ENCODE data around the gene MSLN. TPM values are rescaled to one million over a fixed set of nuclear protein-coding genes. Genes with fewer than 3 reads are reported as not detected.
"Not testable (repeated sequence)": the region's sequence is repeated elsewhere in the genome, so short reads cannot be mapped to it uniquely, and the experiment has no call there.

The MSLN gene
- polyA plus RNA-seq (ENCODE audit: insufficient read length in 4 of 4): 10 to 100 TPM in 3 of 4 donors, 1 to 10 TPM in 1; 2.3 to 27.1 (median 12.3) TPM

- DNase-seq (ENCODE audit: low read depth in 4 of 4, low spot score in 3 of 4): no peak
Measured at GRCh38 chr16:760545-761343, at the start of gene MSLN. Gene MSLN (plus strand): TSS chr16:760734. CDS start chr16:762681, 1,947 bp downstream.

DNA sequence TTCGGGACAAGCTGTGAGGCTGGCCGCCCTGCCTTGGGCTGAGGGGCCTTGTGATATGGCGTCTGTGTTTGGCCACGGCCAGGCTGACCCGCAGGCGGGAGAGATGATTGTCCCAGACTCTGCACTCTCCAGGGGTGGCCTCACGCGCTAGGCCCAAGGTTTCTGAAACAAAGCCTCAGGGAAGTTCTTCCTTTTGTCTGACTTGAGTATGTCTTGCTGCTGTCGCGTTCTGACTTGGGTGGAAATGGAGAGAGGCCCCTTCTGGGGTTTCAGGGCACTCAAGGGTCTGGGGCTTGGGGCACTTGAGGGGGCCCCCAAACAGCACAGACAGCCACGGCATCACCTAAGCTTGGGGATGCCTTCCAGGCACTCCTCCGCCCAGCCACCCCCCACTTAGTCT is 49.5 kb upstream of the MSLN start:
- DNase-seq (ENCODE audit: low read depth in 4 of 4, low spot score in 3 of 4): no peak

- DNase-seq (ENCODE audit: low read depth in 4 of 4, low spot score in 3 of 4): no peak
Measured at GRCh38 chr16:711548-712320, 48.8 kb upstream of the MSLN start.

- DNase-seq (ENCODE audit: low read depth in 4 of 4, low spot score in 3 of 4): not testable (repeated sequence)
Measured at GRCh38 chr16:712740-713250, 47.7 kb upstream of the MSLN start.

DNA sequence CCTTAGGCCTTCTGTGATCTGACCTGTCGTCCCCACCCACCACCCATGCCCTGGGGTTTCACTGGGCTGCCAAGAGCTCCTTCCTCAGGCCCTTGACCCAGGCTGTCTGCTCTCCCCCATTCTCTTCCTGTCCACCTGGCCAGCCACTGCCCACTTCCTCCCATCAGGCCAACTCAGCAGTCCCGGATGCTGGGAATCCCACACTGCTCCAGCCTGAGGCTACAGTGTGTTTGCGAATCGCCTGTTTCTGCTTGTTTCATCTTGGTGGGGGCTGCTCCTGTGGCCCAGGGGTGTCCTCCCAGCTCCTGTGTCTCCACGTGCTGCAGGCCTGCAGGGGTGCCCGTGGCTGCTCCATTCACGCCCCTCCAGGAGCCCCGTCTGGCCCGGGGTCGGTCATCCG is 46.5 kb upstream of the MSLN start:
- no peak for DNase-seq (ENCODE audit: low read depth in 4 of 4, low spot score in 3 of 4)

DNA sequence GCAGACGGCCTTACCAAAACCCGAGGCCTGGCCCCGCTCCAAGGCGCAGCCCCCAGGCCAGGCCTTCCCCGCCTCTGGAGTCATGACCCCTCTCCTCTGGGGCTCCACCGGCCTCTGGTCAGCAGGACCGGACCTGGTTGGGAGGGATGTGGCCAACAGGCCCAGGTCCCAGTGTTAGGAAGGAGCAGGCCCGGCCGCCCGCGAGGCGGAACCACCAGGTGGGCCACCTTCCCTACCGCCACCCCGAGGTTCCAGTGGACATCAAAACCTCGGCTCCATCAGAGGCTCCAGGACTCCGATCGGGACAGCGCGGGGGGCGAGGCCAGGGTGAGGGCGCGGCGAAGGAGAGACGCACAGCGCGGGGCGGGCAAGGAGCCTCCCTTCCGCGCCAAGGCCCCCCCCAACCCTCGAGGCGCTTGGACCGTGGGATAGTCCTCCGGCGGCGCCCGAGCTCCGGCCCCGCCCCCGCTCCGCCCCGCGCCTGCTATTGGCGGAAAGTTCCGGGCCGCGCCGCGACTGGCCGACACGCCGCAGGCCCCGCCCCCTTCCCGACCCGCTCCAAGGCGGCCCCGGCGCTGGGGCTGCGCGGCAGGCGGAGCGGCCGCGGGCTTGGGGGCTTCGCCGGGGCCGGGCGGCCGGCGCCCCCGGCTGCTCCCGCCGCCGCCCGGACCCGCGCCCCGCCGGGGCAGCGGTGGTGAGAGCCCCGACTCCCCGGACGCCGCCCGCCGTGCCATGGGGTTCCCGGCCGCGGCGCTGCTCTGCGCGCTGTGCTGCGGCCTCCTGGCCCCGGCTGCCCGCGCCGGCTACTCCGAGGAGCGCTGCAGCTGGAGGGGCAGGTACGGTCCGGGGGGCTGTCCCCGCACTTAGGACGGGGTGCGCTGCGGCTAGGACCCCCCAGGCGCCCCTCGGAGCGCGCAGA is 45.7 kb upstream of the MSLN start, which contains the start of gene METRN:
Gene METRN (plus strand): TSS at position 561 of the 919 bp plus-strand sequence. CDS start 172 bp downstream, at position 733.
- peak in 2 of 4 donors; percentile 67 to 75 for DNase-seq (ENCODE audit: low read depth in 4 of 4, low spot score in 3 of 4)

DNA sequence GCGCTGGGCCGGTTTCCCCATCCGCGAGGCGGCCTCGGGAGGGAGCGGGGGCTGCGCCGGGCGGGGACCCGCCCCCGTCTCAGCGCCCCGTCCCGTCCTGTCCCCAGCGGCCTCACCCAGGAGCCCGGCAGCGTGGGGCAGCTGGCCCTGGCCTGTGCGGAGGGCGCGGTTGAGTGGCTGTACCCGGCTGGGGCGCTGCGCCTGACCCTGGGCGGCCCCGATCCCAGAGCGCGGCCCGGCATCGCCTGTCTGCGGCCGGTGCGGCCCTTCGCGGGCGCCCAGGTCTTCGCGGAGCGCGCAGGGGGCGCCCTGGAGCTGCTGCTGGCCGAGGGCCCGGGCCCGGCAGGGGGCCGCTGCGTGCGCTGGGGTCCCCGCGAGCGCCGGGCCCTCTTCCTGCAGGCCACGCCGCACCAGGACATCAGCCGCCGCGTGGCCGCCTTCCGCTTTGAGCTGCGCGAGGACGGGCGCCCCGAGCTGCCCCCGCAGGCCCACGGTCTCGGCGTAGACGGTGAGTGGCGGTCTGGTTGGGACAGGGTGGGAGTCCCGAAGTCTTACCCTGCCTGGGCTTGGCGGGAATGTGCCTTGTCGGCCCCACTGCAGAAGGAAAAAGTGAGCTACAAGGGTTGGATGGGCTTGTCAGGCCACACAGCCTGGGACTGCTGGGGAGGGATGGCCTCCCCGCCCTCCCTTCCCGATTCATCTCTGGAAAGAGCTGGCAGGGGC is 44.9 kb upstream of the MSLN start:
- DNase-seq (ENCODE audit: low read depth in 4 of 4, low spot score in 3 of 4): no peak

GRCh38 chr16:716200-716568 is 44.4 kb upstream of the MSLN start:
- no peak for DNase-seq (ENCODE audit: low read depth in 4 of 4, low spot score in 3 of 4)

DNA sequence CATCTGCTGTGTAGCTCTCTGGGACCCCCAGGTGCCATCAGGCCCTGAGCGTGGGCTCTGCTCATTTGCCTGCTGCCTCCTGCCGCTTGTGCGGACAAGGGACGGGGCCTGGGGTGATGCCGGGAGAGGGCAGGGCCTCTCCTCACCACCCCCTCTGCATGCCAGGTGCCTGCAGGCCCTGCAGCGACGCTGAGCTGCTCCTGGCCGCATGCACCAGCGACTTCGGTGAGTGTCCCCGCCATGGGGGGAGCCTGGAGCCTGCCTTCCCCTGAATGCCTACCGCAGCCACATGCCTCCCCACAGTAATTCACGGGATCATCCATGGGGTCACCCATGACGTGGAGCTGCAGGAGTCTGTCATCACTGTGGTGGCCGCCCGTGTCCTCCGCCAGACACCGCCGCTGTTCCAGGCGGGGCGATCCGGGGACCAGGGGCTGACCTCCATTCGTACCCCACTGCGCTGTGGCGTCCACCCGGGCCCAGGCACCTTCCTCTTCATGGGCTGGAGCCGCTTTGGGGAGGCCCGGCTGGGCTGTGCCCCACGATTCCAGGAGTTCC is 43.7 kb upstream of the MSLN start:
- no peak for DNase-seq (ENCODE audit: low read depth in 4 of 4, low spot score in 3 of 4)

DNA sequence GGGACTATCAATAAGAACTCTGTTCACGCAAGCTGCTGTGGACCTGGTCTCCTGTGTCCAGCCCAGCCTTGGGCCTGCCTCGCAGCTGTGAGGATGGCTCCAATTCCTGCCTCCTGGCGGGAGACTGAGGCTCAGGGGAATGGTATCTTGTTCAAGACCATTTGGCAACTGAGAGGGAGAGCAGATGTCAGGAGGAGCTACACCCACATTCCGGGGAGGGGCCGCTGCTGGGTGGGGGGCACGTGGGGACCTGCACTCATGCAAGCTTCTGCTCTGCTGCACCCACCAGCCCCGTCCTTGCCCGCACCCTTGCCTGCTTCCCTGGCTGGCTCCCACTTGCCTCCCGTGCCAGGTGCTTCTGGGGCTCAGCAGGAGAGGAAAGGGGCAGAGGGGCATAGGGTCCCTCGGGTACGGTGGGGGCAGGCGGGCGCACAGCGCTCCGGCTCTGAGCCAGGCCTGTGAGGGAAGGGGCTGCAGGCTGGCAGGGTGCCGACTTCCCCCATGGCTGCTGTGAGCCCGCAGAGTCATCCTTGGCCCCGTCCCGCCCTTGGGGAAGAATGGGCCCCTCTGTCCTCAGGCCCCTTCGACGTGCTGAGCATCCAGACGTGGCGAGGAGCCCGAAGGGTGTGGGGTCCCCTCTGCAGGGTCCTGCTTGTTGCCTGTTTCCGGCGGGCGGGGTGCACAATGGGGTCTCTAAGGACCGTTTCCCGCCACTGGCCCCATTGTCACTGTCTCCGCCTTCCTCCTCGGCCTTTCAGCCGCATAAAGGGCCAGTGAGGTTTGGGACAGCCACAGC is 42.9 kb upstream of the MSLN start:
- DNase-seq (ENCODE audit: low read depth in 4 of 4, low spot score in 3 of 4): no peak

DNA sequence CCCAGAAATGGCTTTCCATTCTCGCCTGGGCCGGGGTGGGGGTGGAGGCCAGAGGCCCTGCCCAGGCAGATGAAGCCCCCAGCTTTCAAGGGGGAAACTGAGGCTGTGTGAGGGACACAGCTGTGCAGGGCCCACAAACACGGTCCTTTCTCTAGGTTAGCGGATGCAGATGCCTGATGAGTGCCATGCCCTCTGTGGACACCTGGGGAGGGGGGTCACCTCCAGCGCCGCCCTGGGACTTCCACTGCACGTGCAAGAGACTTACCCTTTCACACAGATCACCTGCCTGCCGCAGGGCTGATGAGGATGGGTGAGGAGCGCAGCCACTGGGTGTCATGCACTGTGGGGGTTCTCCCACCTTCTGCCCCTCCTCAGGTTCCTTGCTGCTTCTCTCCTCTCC is 42.1 kb upstream of the MSLN start:
- no peak for DNase-seq (ENCODE audit: low read depth in 4 of 4, low spot score in 3 of 4)

DNA sequence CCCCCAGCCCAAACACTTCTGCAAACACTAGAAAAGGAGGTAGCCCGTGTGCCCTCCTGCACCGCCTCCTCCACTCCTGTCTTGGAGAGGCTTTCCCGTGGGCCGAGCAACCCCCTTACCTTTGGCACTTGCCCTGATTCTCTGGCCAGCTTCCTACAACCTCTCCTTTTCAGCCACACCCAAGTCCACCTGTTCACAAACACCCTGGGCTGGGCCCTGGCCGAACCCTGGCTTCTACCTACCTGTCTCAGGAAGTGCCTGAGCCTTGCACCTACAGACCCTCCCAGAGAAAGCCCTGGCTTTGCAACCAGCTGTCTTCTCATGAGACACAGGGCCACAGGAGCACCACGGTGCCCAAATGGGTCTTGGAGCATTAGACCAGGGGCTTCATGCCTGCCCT is 41.6 kb upstream of the MSLN start:
- no peak for DNase-seq (ENCODE audit: low read depth in 4 of 4, low spot score in 3 of 4)

- no peak for DNase-seq (ENCODE audit: low read depth in 4 of 4, low spot score in 3 of 4)
Measured at GRCh38 chr16:719815-720446, 40.6 kb upstream of the MSLN start.

- no peak for DNase-seq (ENCODE audit: low read depth in 4 of 4, low spot score in 3 of 4)
Measured at GRCh38 chr16:720447-720989, 40.0 kb upstream of the MSLN start.

DNA sequence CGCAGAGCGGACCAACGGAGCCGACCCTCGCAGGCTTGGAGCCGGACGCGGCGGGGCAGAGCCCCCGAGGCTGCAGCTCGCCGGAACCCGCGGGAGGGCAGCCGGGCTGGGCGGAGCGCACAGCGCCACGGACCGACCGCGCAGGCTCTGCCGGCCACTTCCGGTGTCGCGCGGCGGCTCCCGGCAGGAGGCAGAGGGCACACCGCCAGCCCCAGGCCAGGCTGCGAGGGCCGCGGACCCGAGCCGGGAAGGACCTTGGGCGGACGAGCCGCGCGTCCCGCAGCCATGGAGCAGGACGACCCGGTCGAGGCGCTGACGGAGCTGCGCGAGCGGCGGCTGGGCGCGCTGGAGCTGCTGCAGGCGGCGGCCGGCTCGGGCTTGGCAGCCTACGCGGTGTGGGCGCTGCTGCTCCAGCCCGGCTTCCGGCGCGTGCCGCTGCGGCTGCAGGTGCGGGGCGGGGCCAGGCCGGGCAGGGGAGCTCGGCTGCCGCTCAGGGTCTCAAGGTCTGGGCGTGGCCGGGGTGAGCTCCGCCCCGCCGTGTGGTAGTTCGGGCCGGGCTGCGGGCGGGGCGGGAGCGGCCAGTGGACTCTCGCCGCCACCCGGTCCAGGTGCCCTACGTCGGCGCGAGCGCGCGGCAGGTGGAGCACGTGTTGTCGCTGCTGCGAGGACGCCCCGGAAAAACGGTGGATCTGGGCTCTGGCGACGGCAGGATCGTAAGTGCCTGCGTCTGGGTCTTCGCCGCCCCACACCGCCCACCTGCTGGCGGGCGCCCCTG is 39.4 kb upstream of the MSLN start, which contains the start of gene ANTKMT:
Gene ANTKMT (plus strand): TSS at position 157 of the 775 bp plus-strand sequence. CDS start 129 bp downstream, at position 286.
- DNase-seq (ENCODE audit: low read depth in 4 of 4, low spot score in 3 of 4): peak in 1 of 4 donors; percentile 59

- no peak for DNase-seq (ENCODE audit: low read depth in 4 of 4, low spot score in 3 of 4)
Measured at GRCh38 chr16:721765-722540, 38.6 kb upstream of the MSLN start.

All from left renal pelvis (tissue), 4 donors.